KBM-7 (cell line): ENCODE data around the gene C14orf93.

Source experiments
- DNase-seq: peaks from one replicate; pipeline ENCODE4 v3.0.0-alpha.2; 2015
- in situ Hi-C: fragments of 300-500 bp; cut with MboI; formaldehyde crosslinking; loops from 2 replicates; pipeline ENCODE4 v1.14.3; 2020; ENCODE audit warnings: low sequenced_read_pairs, low pct_unique_long_range_greater_than_20kb, mixed read lengths

Gene C14orf93

GRCh38 chr14:23000860-23001259, 9.1 kb downstream of the C14orf93 start:
- in situ Hi-C loops, result no loop called here
- DNase-seq, result no peak

DNA sequence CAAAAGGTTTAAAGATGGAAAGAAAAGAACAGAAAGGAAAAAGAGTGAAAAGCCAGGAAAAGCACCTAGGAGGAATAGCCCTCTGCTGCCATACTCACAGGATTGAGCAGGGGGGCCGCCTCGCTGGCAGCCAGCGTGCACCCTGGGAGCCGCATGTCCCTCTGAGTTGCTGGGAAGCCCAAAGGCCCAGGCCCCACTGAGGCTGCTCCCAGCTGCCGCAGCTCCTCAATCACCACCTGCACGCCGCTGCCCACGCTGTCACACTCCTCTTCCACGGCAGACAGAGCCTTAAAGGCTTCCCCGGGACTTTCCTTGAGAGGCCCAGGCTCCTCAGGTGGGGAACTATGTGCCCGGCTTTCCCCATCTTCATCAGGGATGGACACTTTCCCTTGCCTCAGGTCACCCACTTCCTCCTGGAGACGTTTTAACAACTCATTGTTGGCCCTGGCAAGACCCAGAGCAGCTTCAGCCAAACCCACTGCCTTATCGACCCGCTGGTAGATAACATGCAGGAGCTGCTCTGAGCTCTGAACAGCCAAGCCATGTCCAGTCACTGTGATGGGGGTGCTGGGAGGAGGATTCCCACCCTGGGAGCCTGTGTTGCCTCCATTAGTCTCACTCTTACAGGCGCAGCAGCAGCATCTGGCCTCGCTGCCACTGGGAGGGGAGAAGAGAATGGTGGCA, 11.5 kb downstream of the C14orf93 start:
- in situ Hi-C loops, result no loop called here
- DNase-seq, result no peak

- in situ Hi-C loops, result no loop called here
Measured at GRCh38 chr14:22997676-22998323, 12.1 kb downstream of the C14orf93 start.

GRCh38 chr14:22996768-22997654, 12.9 kb downstream of the C14orf93 start:
- no peak for DNase-seq
- in situ Hi-C loops, result no loop called here

More at GRCh38 chr14:22997676-22998323, 12.1 kb downstream of the C14orf93 start:
- no peak for DNase-seq

DNA sequence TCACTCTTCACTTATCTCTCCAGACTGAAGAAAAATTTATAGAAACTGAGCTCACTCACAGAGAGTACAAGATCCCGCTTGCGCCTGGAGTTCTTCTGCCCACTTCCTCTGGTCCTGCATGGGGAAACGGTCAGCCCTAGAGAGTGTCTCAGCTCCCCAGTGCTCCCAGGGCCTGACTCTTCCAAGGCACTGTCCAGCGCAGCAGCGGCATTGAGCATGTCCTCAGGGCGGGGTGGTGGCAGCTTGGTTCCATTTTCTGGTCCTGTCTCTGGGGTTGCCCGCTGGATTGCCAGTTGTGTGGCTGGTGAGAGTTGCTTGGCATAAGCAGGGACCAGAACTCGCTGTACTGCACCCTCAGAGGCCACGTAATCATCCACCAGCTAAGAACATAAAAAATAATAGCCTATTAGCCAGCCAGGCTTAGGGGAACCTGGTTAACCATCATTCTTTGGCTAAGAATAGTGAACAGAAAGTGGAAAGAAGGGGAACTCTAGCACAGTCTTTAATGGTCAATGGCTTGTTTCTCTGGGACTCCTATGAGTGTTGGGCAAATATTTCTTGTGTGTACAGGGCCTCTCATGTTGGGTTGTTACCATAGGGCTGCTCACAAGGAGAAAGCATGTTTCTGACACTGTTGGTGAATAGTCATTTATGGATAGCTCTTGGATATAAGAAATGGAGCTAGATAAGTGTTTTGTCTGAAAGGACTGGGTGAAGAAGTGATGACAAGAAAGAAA, 13.9 kb downstream of the C14orf93 start:
- DNase-seq, result no peak
- in situ Hi-C loops, result no loop called here

- peak; percentile 73 for DNase-seq
- in situ Hi-C loops, result no loop called here
Measured at GRCh38 chr14:22994762-22995275, 15.1 kb downstream of the C14orf93 start.

DNA sequence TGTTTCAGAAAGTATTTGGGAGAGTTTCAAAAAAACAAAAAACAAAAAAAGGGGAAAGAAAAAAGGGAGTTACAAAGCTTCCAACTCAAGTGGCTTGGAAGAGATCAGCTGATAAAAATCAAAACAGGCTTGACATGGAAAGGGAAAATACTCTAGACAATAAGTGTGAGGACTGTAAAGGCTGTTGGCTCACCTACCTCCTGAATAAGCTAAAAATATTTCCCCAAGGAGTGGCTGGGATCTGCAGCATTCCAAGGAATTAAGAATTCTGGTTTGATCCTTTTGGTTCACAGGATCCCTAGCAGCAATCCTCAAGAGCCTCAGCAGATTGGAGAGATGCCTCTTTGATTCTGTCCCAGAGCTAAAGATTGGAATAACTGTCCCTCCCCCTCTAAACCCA, 16.4 kb downstream of the C14orf93 start:
- DNase-seq, result no peak
- in situ Hi-C loops, result no loop called here

DNA sequence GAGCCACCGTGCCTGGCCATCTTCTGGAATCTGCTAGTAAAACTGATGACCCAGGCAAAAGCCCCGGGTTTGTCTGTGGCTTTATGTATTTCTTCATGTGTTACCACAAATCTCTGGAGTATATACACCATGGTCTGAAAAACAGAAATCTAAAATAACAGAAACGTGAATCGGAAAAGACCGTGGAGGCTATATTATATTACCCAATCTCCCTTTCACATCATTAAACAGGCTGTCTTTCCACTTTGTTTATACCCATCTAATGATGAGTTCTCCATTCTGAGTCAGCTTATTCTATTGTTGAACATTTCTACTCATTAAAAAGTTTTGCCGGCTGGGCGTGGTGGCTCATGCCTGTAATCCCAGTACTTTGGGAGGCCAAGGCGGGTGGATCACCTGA, 18.1 kb downstream of the C14orf93 start:
- no peak for DNase-seq
- in situ Hi-C loops, result no loop called here

GRCh38 chr14:22987291-22987690, 22.7 kb downstream of the C14orf93 start:
- in situ Hi-C loops, result loop anchor here (10.0 kb wide), 1 partner anchor 78 kb away; no protein-coding TSS in a partner anchor
- DNase-seq, result no peak

DNA sequence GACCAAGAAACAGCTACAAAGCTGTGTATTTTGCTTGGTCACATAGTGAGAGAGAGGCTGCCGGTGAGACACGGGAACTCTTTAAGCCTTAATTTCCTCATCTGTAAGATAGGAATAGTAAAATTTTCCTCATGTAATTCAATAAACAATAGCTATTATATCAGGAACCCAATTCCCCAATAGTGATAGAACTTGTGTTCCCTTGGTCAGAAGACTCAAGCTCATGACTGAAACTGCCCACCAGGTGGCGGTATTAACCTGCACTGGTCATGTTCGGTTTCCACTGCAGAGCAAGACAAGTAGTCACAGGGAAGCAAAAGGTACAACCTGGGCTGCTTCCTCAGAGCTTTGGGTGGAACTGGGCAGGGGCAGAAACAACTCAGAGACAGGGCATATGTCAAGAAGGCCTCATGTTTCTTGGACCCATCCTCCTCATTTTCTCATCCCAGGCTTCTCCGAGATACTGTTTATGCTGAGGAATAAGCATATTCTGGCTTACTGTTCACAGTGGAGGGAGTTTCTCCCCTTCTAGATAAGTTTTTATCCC, 23.4 kb downstream of the C14orf93 start:
- in situ Hi-C loops, result loop anchor here (10.0 kb wide), 1 partner anchor 78 kb away; no protein-coding TSS in a partner anchor
- peak; percentile 79 for DNase-seq

DNA sequence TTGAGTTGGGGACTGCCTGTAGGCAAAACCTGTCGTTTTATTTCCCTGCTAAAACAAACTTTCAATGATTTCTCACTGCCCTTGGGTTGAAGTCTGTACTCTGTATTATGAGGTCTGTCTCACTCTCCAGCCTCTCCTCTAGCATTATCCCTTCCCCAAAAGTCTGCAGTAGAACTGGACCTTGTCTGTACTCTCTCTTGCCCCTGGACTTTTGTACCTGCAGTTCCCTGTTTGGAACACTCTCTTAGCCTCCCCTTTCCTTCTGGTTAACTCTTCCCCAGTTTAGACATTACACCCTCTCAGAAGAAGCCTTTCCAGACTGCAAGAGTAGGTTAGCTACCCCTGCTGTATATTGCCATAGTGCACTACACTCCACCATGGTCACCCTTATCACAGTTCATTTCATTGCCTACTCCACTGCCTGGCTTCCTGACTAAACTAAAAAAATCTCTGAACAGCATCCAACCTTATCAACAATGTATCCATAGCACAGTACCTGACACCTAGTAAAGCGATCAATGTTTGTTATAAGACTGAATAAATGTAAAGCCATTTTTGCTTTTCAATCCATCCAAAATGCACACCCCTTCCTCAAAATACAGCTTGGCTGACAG, 23.9 kb downstream of the C14orf93 start:
- in situ Hi-C loops, result loop anchor here (10.0 kb wide), 1 partner anchor 79 kb away; no protein-coding TSS in a partner anchor
- no peak for DNase-seq

DNA sequence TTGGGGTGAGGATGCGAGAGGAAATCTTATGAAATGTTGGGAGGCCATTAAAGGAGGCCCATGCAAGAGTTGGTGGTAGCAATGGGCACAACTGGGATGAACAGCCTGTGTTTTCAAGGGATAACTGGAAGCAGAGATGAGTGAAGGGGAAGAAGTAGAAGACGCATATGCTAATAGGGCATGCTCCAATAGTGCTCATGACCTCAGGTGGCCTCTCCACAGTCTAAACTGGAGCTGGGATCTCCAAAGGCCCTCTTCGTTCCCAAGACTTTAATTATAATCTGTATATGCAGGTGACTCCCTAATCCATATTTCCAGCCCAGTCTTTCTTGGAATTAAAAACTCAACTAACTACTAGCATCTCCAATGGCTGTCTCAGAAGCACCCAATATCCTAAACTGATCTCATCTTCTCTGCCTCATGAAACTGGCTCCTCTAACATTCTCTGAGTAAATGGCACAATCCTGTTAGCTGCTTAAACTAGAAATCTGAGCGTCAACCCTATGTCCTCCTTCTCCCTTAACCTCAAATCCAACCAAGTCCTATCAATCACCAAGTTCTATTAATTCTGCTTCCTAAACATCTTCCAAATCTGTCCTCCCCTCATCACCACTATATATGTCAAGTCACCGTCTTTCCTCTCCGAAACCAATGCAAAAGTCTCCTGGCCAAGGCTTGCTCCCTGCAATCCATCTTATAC, 24.8 kb downstream of the C14orf93 start:
- in situ Hi-C loops, result loop anchor here (10.0 kb wide), 1 partner anchor 80 kb away; no protein-coding TSS in a partner anchor
- DNase-seq, result no peak

DNA sequence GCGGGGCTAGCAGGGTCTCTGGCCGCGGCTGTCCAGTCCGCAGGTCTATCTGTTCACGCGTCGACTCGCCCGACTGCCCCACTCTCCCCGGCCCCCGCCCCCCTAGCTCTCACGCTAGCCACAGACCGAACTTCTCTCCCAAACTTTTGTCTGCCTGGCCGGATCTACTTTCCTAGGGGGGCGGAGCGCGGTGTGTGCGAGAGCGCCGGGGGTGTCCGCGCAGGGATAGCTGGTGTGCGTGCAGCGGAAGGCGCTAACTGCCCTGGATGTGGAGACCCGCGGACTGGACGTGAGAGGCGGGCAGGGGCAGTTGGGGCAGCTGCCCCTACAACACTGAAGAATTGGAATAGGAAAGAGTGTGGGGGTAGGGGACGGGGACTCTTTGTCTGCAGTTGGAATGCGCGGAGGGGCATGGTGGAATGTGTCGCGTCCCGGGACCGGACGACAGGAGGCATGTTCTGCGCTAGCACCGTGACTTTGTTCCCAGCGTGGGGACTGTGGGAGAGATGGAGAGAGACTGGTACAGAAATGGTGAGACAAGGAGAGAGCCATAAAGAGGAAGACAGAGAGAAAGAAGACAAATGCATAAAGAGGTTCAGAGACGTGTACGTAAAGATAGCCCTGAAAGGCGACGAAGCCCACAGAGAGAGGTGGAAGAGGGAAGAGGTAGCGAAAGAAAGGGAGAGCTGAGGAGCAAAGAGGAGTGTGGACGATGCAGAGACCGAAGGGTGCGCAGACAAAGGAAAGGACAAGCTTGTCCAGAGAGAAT, 27.3 kb downstream of the C14orf93 start, which contains the start of gene AJUBA:
Gene AJUBA, minus strand, starts transcription at position 75 of the 769 bp plus-strand sequence. CDS start 285 bp downstream, outside the sequence.
- in situ Hi-C loops, result loop anchor here (10.0 kb wide), 1 partner anchor 82 kb away; no protein-coding TSS in a partner anchor

GRCh38 chr14:22981876-22982476, 28.0 kb downstream of the C14orf93 start:
- no peak for DNase-seq
- in situ Hi-C loops, result loop anchor here (10.0 kb wide), 1 partner anchor 83 kb away; no protein-coding TSS in a partner anchor

More for the DNA sequence above, 27.3 kb downstream of the C14orf93 start, which contains the start of gene AJUBA:
- peak; percentile 89 for DNase-seq

- in situ Hi-C loops, result loop anchor here (10.0 kb wide), 1 partner anchor 84 kb away; no protein-coding TSS in a partner anchor
- DNase-seq, result no peak
Measured at GRCh38 chr14:22981090-22981875, 28.7 kb downstream of the C14orf93 start.
